ENCODE results near the gene TRMT112. TPM values are rescaled to one million over a fixed set of nuclear protein-coding genes. Genes with fewer than 3 reads are reported as not detected.
A peak's percentile ranks its signal among the peaks of the same experiment; 100 is the strongest.

TRMT112 gene
- total and polyA plus RNA-seq, 7 donors = 78.1 to 311 (median 125) TPM

- TF ChIP-seq CTCF (IDR thresholded peaks at IDR 0.05) = no peak
- peaks cover 5% of the 10 kb centered on the region for H3K4me1 ChIP-seq
- H3K27ac ChIP-seq = no peak overlapping the region
- H3K27me3 ChIP-seq (ENCODE audit: insufficient read depth in 3 of 3, low read length in 2 of 3) = no peaks in the 10 kb centered on the region
- no peaks in the 10 kb centered on the region for H3K9me3 ChIP-seq
- no peak for ATAC-seq
- 81 to 91% (median 86%) methylated on average over 8 of the region's 8 CpGs for WGBS, 3 donors
- no peak overlapping the region for H3K4me3 ChIP-seq
- intact Hi-C loops (cut with DNase I) = no loop called here
- no peak for DNase-seq
- no peaks in the 10 kb centered on the region for H3K36me3 ChIP-seq (ENCODE audit: insufficient read depth in 1 of 2, low read depth in 1 of 2)
Measured at GRCh38 chr11:64338716-64339115, 21.4 kb upstream of the TRMT112 start.

- ATAC-seq = no peak
- H3K4me3 ChIP-seq = no peak overlapping the region
- intact Hi-C loops (cut with DNase I) = no loop called here
- H3K27ac ChIP-seq = no peak overlapping the region
- no peak for TF ChIP-seq CTCF (IDR thresholded peaks at IDR 0.05)
- no peaks in the 10 kb centered on the region for H3K27me3 ChIP-seq (ENCODE audit: insufficient read depth in 3 of 3, low read length in 2 of 3)
- H3K36me3 ChIP-seq (ENCODE audit: insufficient read depth in 1 of 2, low read depth in 1 of 2) = no peaks in the 10 kb centered on the region
- 66 to 72% (median 69%) methylated on average over 8 of the region's 8 CpGs for WGBS, 3 donors
- DNase-seq = no peak
- no peaks in the 10 kb centered on the region for H3K9me3 ChIP-seq
- peaks cover 5% of the 10 kb centered on the region for H3K4me1 ChIP-seq
Measured at GRCh38 chr11:64337538-64338249, 20.3 kb upstream of the TRMT112 start.

GRCh38 chr11:64334764-64335735 lies 17.7 kb upstream of the TRMT112 start:
- intact Hi-C loops (cut with DNase I) = no loop called here
- no peaks in the 10 kb centered on the region for H3K9me3 ChIP-seq
- no peak overlapping the region for H3K4me3 ChIP-seq
- H3K27me3 ChIP-seq (ENCODE audit: insufficient read depth in 3 of 3, low read length in 2 of 3) = no peaks in the 10 kb centered on the region
- no peak for TF ChIP-seq CTCF (IDR thresholded peaks at IDR 0.05)
- WGBS, 3 donors = 61 to 69% (median 67%) methylated on average over 13 of the region's 13 CpGs
- H3K36me3 ChIP-seq (ENCODE audit: insufficient read depth in 1 of 2, low read depth in 1 of 2) = no peaks in the 10 kb centered on the region
- ATAC-seq = peak; percentile 86 to 96 (median 92)
- no peaks in the 10 kb centered on the region for H3K4me1 ChIP-seq
- H3K27ac ChIP-seq = no peak overlapping the region
- DNase-seq = peak in 1 of 2 donors; percentile 62

- Histone ChIP-seq H3K36me3 (ENCODE audit: insufficient read depth in 1 of 2, low read depth in 1 of 2) (no peaks in the 10 kb centered on the region), H3K4me1 (peaks cover 10% of the 10 kb centered on the region), H3K4me3 (no peak overlapping the region), H3K27ac (no peak overlapping the region), H3K9me3 (no peaks in the 10 kb centered on the region), H3K27me3 (ENCODE audit: insufficient read depth in 3 of 3, low read length in 2 of 3) (no peaks in the 10 kb centered on the region)
- intact Hi-C loops (cut with DNase I) = no loop called here
- ATAC-seq (no peak), DNase-seq (no peak)
- no peak for TF ChIP-seq CTCF (IDR thresholded peaks at IDR 0.05)
- 85 to 91% (median 87%) methylated on average over 8 of the region's 8 CpGs for WGBS, 3 donors
Measured at GRCh38 chr11:64333556-64333955, 16.2 kb upstream of the TRMT112 start.
